Measurements from ENCODE around the gene RASSF8.
A peak's percentile ranks its signal among the peaks of the same experiment; 100 is the strongest.

The RASSF8 gene

GRCh38 chr12:26028953-26029735 lies 70.7 kb downstream of the RASSF8 start:
- no peak overlapping the region for H3K27ac ChIP-seq (ENCODE audit: low read depth, low read length)
- no peak overlapping the region for H3K4me3 ChIP-seq (ENCODE audit: low read length)
- peaks cover 21% of the 10 kb centered on the region for H3K27me3 ChIP-seq (ENCODE audit: control insufficient read depth, low read length)
- TF ChIP-seq EZH2phosphoT487 (IDR thresholded peaks at IDR 0.05; ENCODE audit: borderline replicate concordance, low read length) (no peak), CTCF (IDR thresholded peaks at IDR 0.05; ENCODE audit: low read depth, low read length, poor library complexity, severe bottlenecking) (peak; percentile 72)
- H3K9me3 ChIP-seq (ENCODE audit: control insufficient read depth, insufficient read depth, low read length), result no peaks in the 10 kb centered on the region
- H3K36me3 ChIP-seq (ENCODE audit: control insufficient read depth, low read length), result no peaks in the 10 kb centered on the region
- no peak overlapping the region for H3K4me2 ChIP-seq (ENCODE audit: low read length)
- no peaks in the 10 kb centered on the region for H4K20me1 ChIP-seq (ENCODE audit: control insufficient read depth, insufficient read depth, low read depth, low read length)
- H3K79me2 ChIP-seq (ENCODE audit: control insufficient read depth, low read length), result no peaks in the 10 kb centered on the region
- no peaks in the 10 kb centered on the region for H3F3A ChIP-seq (ENCODE audit: control insufficient read depth, insufficient read depth)
- H3K4me1 ChIP-seq (ENCODE audit: control insufficient read depth, low read length), result no peaks in the 10 kb centered on the region
- H3K9me2 ChIP-seq (replicated peaks; ENCODE audit: control insufficient read depth, low read length), result no peaks in the 10 kb centered on the region

GRCh38 chr12:26029736-26030022 lies 71.2 kb downstream of the RASSF8 start:
- H3F3A ChIP-seq (ENCODE audit: control insufficient read depth, insufficient read depth), result no peaks in the 10 kb centered on the region
- H3K9me2 ChIP-seq (replicated peaks; ENCODE audit: control insufficient read depth, low read length), result no peaks in the 10 kb centered on the region
- no peaks in the 10 kb centered on the region for H4K20me1 ChIP-seq (ENCODE audit: control insufficient read depth, insufficient read depth, low read depth, low read length)
- no peak overlapping the region for H3K4me3 ChIP-seq (ENCODE audit: low read length)
- H3K4me1 ChIP-seq (ENCODE audit: control insufficient read depth, low read length), result no peaks in the 10 kb centered on the region
- H3K36me3 ChIP-seq (ENCODE audit: control insufficient read depth, low read length), result no peaks in the 10 kb centered on the region
- no peak for TF ChIP-seq CTCF (IDR thresholded peaks at IDR 0.05; ENCODE audit: low read depth, low read length, poor library complexity, severe bottlenecking)
- no peak for TF ChIP-seq EZH2phosphoT487 (IDR thresholded peaks at IDR 0.05; ENCODE audit: borderline replicate concordance, low read length)
- H3K27me3 ChIP-seq (ENCODE audit: control insufficient read depth, low read length), result peaks cover 21% of the 10 kb centered on the region
- H3K27ac ChIP-seq (ENCODE audit: low read depth, low read length), result no peak overlapping the region
- H3K79me2 ChIP-seq (ENCODE audit: control insufficient read depth, low read length), result no peaks in the 10 kb centered on the region
- H3K9me3 ChIP-seq (ENCODE audit: control insufficient read depth, insufficient read depth, low read length), result no peaks in the 10 kb centered on the region
- no peak overlapping the region for H3K4me2 ChIP-seq (ENCODE audit: low read length)

- H3K9me2 ChIP-seq (replicated peaks; ENCODE audit: control insufficient read depth, low read length), result no peaks in the 10 kb centered on the region
- no peak for TF ChIP-seq CTCF (IDR thresholded peaks at IDR 0.05; ENCODE audit: low read depth, low read length, poor library complexity, severe bottlenecking)
- no peak for TF ChIP-seq EZH2phosphoT487 (IDR thresholded peaks at IDR 0.05; ENCODE audit: borderline replicate concordance, low read length)
- H3K79me2 ChIP-seq (ENCODE audit: control insufficient read depth, low read length), result no peaks in the 10 kb centered on the region
- H3K27me3 ChIP-seq (ENCODE audit: control insufficient read depth, low read length), result peaks cover 21% of the 10 kb centered on the region
- H3K9me3 ChIP-seq (ENCODE audit: control insufficient read depth, insufficient read depth, low read length), result no peaks in the 10 kb centered on the region
- no peaks in the 10 kb centered on the region for H3F3A ChIP-seq (ENCODE audit: control insufficient read depth, insufficient read depth)
- no peak overlapping the region for H3K4me3 ChIP-seq (ENCODE audit: low read length)
- no peak overlapping the region for H3K27ac ChIP-seq (ENCODE audit: low read depth, low read length)
- H3K4me2 ChIP-seq (ENCODE audit: low read length), result no peak overlapping the region
- no peaks in the 10 kb centered on the region for H4K20me1 ChIP-seq (ENCODE audit: control insufficient read depth, insufficient read depth, low read depth, low read length)
- no peaks in the 10 kb centered on the region for H3K4me1 ChIP-seq (ENCODE audit: control insufficient read depth, low read length)
- H3K36me3 ChIP-seq (ENCODE audit: control insufficient read depth, low read length), result no peaks in the 10 kb centered on the region
These were observed 71.9 kb downstream of the RASSF8 start for GRCh38 chr12:26030371-26030770.

Data from DOHH2 (cell line).